ENCODE data around the gene ZC3HAV1.

DNA sequence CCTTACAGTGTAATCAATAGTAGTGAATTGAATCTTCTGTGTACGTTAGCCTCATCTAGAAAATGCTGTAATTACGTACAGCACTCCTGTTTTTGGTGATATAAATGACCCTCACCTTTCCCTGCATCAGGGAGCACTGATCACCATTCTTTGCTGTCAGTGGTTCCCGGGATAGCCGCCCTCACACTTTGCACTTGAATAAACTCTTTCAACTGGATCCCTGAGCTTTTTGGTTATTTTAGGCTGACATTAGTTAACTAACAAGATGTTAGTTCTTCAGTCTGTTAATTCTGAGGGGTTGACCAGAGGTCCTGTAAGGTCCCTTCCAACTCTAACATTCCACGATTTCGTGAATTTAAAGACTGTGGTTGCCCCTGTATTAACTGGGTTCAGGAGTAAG is 23.4 kb upstream of the ZC3HAV1 start:
- no peak for TF ChIP-seq HDGF (IDR thresholded peaks at IDR 0.05; ENCODE audit: borderline replicate concordance)
- TF ChIP-seq CTBP1 (IDR thresholded peaks at IDR 0.05; ENCODE audit: borderline replicate concordance): no peak

All from HEK293T (cell line).